ENCODE measurements around the gene FURIN.

DNA sequence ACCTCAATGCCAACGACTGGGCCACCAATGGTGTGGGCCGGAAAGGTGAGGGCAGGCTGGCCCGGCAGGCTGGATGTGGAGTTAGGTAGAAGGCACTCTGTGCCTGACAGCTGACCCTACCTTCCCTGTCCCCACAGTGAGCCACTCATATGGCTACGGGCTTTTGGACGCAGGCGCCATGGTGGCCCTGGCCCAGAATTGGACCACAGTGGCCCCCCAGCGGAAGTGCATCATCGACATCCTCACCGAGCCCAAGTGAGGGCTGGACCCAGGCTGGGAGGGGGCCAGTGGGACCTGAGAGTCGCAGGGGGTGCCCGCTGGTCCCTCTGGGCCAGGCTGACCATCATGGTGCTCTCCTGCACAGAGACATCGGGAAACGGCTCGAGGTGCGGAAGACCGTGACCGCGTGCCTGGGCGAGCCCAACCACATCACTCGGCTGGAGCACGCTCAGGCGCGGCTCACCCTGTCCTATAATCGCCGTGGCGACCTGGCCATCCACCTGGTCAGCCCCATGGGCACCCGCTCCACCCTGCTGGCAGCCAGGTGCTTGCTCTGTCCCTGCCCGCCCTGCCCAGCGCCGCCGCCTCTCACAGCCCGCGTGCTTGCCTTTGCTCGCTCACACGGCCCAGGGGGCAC, 11.5 kb downstream of the FURIN start:
- TF ChIP-seq, protein P1, sequence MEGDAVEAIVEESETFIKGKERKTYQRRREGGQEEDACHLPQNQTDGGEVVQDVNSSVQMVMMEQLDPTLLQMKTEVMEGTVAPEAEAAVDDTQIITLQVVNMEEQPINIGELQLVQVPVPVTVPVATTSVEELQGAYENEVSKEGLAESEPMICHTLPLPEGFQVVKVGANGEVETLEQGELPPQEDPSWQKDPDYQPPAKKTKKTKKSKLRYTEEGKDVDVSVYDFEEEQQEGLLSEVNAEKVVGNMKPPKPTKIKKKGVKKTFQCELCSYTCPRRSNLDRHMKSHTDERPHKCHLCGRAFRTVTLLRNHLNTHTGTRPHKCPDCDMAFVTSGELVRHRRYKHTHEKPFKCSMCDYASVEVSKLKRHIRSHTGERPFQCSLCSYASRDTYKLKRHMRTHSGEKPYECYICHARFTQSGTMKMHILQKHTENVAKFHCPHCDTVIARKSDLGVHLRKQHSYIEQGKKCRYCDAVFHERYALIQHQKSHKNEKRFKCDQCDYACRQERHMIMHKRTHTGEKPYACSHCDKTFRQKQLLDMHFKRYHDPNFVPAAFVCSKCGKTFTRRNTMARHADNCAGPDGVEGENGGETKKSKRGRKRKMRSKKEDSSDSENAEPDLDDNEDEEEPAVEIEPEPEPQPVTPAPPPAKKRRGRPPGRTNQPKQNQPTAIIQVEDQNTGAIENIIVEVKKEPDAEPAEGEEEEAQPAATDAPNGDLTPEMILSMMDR (conservative IDR thresholded peaks at IDR 0.05 in 1 of 2, IDR thresholded peaks at IDR 0.05 in 1 of 2; ENCODE audit: extremely low read depth in 1 of 2, insufficient read depth in 1 of 2, low read depth in 1 of 2, low read length in 2 of 2), result no peak
- TF ChIP-seq EZH2 (IDR thresholded peaks at IDR 0.05; ENCODE audit: borderline replicate concordance, low read length), result no peak
